Measurements from ENCODE around the gene C1QTNF9.
"Not testable (repeated sequence)": the region's sequence is repeated elsewhere in the genome, so short reads cannot be mapped to it uniquely, and the experiment has no call there.

Gene C1QTNF9

DNA sequence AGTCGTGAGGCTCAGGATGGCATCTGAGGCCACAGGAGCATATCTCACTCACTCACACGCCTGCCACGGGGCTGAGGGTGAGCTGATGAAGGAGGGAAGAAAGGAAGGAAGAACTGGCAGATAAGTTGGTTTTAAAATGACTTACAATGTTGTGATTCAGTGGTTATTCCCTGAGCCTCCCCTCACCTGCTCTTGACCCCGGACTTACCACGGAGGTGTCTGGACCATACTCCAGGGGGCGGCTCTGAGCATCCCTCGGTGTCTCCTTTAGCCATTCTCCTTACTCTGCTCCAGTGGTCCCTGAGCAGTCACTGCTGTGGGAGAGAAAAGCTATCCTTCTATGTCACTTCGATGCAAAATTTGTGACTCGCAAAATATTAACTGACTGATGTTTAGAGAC, 61.9 kb downstream of the C1QTNF9 start:
- not testable (repeated sequence) for DNase-seq
